Stimulated activated CD4-positive, alpha-beta T cell treated with anti-CD3 and anti-CD28 coated beads, Interleukin-1b, Interleukin-23, amount 100 ng/mL, for 24 hours (primary cell): ENCODE results near the gene DHX32.

Experiments used
- DNase-seq, 4 experiments: peaks; one replicate each; pipeline ENCODE4 v3.0.0-alpha.2; 2020; ENCODE audit warnings: low read depth in 4 of 4, low spot score in 1 of 4

DHX32 gene

GRCh38 chr10:125850766-125851731 lies 30.0 kb downstream of the DHX32 start:
- DNase-seq: no peak

DNA sequence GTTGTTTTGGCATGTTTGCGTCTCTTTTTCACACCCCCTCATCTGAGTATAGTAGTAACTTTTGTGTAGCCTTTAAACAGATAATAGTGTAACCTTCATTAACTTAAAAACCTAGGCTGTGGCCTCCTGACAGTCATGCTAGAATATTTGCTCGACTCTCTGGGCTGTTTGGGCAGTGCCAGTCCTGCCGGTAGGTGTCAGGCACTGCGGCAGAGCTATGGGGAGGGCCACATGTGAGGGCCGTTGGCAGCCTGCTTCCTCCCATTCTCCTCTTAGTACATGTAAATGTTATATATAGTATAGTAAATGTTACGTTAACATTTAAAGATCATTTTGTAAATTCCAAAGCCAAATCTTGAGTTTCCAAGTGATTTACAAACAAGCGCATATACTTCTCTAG lies 31.6 kb downstream of the DHX32 start:
- DNase-seq: no peak

- no peak for DNase-seq
Observed at GRCh38 chr10:125848857-125849256, 32.2 kb downstream of the DHX32 start.

DNA sequence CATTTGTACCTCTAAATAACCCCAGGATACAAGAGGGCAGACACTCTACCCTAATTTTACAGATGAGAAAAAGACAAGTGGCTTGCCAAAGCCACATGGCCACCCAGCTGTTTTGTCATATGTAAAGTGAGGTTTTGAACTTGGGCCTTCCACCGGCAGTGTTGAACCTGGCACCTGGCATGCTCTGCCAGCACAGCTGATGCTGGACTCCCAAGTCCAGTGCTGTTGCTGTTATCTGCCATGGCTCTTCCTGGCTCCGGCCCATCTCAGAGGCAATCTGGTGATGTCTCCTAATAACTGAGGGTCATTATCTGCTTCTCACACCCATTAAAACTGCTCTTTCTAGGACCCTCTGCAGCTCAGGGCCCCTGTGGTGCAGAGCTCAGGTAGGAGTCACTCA lies 32.7 kb downstream of the DHX32 start:
- DNase-seq: no peak

- DNase-seq: no peak
Observed at GRCh38 chr10:125846894-125847293, 34.2 kb downstream of the DHX32 start.

- DNase-seq: no peak
Observed at GRCh38 chr10:125845617-125846016, 35.5 kb downstream of the DHX32 start.

DNA sequence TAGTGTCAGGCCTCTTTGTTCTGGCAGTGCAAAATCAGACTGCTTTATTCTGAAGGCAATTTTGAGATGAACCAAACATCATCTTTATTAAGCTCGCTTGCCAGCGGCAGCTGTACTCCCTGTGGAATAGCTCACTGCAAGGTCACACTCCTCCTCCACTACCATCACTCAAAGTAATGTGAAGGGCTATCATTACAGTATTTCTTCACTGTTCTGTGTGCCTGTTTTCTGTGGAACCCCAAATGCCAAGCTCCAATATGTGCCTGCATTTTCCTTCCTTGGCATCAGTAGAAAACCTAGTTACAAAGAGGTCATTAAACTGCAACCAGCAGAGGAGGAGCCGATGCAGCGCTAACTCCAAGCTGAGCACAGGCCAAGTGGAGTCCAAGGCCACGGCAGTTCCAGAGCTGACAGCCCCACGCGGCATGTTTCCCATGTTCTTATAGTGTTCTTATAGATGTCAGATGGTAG lies 36.3 kb downstream of the DHX32 start:
- no peak for DNase-seq

DNA sequence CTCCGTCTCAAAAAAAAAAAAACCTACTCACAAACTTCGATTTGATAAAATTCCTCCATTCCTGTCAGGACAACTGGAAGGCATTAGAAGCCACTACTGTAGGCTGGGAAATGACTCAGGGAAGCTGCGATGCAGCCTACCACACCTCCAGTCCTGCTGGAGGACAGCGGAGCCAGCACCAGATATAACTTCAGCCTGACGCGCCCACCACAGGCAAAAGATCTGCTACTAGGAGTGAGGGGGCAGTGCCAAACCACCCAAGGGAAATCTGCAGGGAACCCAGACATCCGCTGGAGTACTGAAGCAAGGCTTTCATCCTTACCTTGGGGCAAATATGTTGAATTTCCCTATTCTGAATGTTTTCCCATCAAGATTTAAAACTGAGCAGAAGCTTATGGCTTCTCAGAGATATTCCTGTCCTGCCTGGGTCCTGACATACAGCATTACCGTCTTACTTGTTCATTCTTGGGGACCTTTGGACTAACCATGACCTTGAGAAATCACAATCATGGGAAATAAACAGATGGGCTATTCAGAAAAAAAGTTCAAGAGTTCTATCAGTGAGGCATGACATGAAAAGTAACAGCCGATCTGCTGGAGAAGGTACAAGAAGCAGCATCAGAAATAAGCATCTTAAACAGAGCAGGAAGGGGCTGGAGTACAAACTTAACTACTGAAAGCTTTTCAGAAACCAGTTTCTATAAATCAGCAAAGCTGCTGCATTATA lies 37.3 kb downstream of the DHX32 start:
- DNase-seq: no peak

- DNase-seq: no peak
Observed at GRCh38 chr10:125840955-125841354, 40.1 kb downstream of the DHX32 start.

DNA sequence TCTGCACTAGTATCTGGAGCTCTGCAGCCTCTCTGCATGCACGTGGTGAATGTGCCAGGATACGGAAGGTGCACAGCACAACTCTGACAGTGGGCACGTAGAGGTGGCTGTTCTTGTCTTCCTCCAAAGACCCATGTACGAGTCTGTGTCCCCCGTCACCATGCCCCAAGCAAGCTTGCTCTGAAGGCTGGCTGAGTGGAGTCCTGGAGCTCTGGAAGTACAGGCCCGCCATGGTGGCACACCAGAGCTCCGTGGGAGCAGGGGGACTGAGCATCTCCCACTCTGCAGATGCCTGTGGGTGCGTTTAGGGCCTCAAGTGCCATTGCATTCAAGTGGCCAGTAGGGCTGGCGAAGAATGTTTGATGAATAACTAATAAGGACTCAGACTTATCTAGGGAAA lies 40.7 kb downstream of the DHX32 start:
- no peak for DNase-seq

- DNase-seq: no peak
Observed at GRCh38 chr10:125838802-125839575, 42.1 kb downstream of the DHX32 start.

- DNase-seq: no peak
Observed at GRCh38 chr10:125836746-125837145, 44.3 kb downstream of the DHX32 start.

DNA sequence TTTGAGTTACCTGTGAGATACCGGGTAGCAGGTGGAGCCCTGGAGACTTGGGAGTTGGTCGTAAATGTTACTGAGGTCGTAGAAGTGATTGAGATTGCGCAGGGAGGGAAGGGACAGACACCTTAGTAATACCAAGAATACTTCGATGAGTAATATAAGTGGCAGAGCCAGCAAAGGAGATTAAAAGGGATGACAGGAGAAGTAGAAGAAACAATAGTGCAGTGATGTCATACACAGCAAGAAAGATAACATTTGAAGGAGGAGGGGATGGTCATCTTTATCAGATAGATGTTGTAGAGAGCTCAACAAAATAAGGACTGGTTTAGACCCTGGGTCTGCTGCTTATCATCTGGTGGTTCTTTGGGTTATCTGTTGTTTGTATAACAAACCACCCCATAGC lies 52.8 kb downstream of the DHX32 start:
- DNase-seq: no peak

DNA sequence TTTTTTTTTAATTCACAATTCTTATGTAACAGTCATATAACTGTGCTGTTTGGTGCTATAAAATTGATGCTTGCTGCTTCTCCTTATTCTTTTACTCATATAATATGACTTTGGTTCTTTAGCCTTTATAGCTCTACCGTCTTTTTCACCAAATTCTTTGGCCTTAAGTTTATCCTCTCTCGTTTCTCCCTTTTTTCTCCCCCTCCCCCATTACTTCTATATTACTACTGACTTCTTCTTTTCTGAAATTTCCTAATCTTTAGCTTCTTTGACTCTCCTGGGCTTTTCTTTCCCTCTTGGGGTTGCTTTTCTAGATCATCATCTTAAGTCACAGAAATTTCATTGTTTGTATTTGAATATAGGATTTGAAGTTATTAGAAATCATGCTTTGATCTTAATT lies 54.0 kb downstream of the DHX32 start:
- DNase-seq: no peak

- no peak for DNase-seq
Observed at GRCh38 chr10:125824736-125825135, 56.4 kb downstream of the DHX32 start.

- DNase-seq: peak in 1 of 4 experiments; percentile 2
Observed at GRCh38 chr10:125823663-125824251, 57.3 kb downstream of the DHX32 start.

- DNase-seq: peak; percentile 78 to 84 (median 81)
Observed at GRCh38 chr10:125822878-125823662, 58.0 kb downstream of the DHX32 start, which contains the start of the genes BCCIP and UROS. BCCIP (plus strand) TSS chr10:125823546; CDS start chr10:125823558, 12 bp downstream. UROS (minus strand) TSS chr10:125823258; CDS start chr10:125816499, 6,759 bp downstream.

- no peak for DNase-seq
Observed at GRCh38 chr10:125820701-125821100, 60.4 kb downstream of the DHX32 start.

GRCh38 chr10:125817337-125817946 lies 63.6 kb downstream of the DHX32 start:
- DNase-seq: no peak
